Loucy (cell line): ENCODE measurements around the gene NDUFA3.

ENCODE experiments used
- CTCF ChIP-seq: fragments of 200-600 bp; sonication (generic); conservative IDR thresholded peaks from 2 replicates; pipeline ENCODE4 v1.5.1; 2014; ENCODE audit warnings: mild to moderate bottlenecking, antibody characterized with exemption, low read length
- EZH2phosphoT487 ChIP-seq: fragments of 200-600 bp; IDR thresholded peaks from 2 replicates; pipeline ENCODE4 v1.6.1; 2018; ENCODE audit warnings: antibody characterized with exemption, mild to moderate bottlenecking, moderate library complexity, borderline replicate concordance

GRCh38 chr19:54152267-54152666 lies 49.6 kb downstream of the NDUFA3 start:
- TF ChIP-seq CTCF (no peak), EZH2phosphoT487 (no peak)
